Measurements from ENCODE around the gene SS18. TPM values are rescaled to one million over a fixed set of nuclear protein-coding genes. Genes with fewer than 3 reads are reported as not detected.

The SS18 gene
- total RNA-seq, 1 experiment from 2014 or later = 151 TPM

Other genes with a start within 250 kb of the SS18 start
- not detected in 2 replicates for gene PSMA8, start 43.3 kb upstream of the SS18 start, total RNA-seq (2014; rRNA removed; shearing (Covaris generic))
- 12.3 and 19.6 TPM in 2 replicates for gene TAF4B, start 135.8 kb upstream of the SS18 start, total RNA-seq (2014; rRNA removed; shearing (Covaris generic))